Endothelial cell of hepatic sinusoid (primary cell): Measurements from ENCODE around the gene ASAP2.
"Not testable (repeated sequence)": the region's sequence is repeated elsewhere in the genome, so short reads cannot be mapped to it uniquely, and the experiment has no call there.

Experiments
- in situ Hi-C: cut with HindIII; loops from 2 replicates; pipeline ENCODE4 v1.10.0; 2017; ENCODE audit warnings: low sequenced_read_pairs

The ASAP2 gene

DNA sequence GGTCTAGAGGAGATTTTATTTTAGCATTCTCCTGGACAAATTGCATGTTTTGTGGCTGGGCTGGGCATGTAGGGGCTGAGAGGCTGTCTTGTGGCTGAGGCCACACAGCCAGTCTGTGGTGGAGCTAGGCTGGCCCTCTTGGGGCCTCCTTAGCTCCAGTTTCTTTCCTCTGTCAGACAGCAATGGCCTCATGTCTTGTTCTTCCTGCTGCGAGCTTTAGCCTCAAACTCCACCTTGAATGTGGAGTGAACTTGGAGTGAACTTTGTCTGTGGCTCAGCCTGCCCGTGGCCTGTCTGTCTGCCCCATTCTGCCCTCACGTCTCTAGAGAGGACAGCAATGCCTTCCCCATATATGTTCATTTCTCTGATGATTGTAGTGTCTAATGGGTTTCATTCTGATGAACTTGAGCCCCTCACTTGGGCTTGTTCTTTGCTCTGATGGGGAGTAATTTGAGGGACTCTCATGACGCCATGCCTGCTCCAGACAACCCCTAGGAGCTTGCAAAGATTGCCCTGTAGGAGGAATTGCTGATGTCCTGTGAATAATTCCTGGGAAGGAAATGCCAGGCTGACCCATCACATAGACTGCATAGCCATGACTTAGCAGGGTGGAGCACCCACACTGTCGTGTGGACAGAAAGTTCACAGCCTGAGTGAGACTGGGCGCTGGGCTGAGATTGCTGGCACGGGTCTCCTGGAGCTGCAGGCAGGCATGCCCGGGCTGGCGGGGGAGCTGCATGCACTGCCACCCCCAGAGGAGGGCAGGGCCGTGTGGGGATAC is 42.6 kb downstream of the ASAP2 start:
- in situ Hi-C loops, result no loop called here

DNA sequence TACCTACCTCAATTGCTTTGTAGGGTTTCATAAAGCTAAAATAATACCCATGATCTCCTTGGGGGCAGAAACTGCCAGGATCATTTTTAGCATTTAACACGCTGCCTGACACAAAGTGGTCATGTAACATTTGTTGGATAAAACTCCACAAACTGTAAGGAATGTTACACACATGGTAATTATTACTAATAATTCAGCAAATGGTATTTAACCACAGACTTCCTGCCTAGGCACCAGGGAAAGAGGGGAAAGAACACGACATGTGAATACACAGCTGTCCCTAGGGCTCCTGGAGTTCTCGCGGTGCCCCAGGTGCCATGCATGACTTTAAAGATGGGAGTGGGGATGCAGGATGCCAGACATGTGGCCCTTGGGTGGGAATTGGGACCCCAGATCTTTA is 43.5 kb downstream of the ASAP2 start:
- in situ Hi-C loops, result no loop called here

DNA sequence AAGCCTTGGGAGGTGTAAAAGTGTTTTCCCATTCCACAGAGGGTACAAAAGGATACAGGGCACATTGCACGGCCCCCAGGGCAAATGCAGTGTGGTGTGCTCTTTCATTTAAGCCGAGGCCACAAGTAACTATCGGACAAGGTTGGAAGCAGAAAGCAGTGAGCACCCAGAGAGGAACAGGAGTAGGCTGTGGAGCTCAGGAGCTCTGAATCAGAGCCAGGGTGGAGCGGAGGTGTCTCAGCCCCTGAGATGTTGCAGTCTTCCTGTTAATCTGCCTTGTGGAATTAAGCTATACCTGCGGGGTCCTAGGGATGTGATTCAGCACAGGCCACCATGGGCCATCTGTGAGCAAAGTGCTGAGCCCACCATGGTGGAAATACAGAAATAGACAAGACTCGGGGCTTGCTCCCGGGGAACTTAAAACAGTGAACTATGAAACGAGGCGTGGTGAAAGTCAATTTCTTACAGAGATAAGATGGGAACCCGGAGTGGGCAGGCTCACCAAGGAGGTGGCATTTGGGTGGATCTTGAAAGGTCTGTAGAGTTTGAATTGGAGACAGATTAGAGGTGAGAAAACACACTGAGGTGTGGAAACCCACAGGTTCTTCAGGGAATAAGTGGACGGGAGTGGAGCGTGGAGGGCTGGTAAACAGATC is 44.0 kb downstream of the ASAP2 start:
- in situ Hi-C loops, result no loop called here

DNA sequence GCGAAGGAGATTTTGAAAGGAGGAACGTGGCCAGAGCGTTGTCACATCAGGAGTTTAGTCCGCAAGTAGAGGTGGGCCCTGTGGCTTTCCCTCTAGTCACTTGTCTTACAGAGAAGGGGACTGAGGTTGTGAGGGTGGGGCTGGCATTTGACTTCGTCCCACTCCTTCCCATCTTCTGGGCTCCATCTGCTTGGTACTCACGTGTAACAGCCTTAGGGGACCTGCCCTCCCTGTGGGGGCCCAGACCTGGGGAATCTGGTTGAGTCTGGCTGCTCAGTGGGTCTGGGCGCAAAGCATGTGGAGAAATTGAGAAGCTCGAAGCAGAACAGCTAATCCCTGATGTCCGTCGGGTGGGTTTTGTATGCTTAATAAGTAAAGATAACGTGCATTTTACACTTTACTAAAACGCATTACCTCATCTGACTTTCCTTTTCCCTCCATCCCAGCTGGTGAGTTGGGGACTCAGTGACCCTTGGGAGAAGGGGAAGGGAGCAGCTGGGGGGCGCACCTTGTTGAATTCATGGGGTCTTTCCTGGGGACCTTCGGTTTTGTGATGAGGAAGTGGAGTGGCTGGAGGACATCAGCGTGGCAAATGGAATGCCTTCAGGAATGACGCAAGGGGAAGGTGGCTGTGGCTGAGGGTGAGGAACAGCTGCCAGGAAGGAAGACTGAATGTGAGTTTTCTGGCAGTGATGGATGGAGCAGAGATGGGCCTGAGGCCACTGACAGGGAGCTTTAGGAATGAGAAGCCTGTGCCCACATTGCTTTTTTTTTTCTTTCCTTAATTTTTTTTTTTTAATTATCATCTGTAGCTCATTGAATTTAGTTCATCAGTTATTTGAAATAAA is 44.8 kb downstream of the ASAP2 start:
- in situ Hi-C loops, result no loop called here

DNA sequence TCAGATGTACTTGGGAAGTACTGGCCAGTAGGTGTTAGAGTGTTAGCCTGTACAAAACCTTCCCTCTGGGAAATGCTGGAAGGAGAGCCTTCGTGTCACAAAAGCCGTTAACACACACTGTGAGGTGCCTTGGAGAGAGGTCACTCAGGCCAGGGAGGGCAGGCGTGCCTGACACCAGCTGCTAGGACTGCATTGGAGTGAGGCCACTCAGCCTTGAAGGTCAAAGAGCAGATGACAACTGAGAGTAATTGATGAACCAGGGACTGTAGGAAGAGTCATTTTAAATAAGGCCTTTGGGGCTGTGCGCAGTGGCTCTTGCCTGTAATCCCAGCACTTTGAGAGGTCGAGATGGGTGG is 45.4 kb downstream of the ASAP2 start:
- in situ Hi-C loops, result no loop called here

- in situ Hi-C loops, result no loop called here
Observed at GRCh38 chr2:9255416-9255815, 48.8 kb downstream of the ASAP2 start.

- in situ Hi-C loops, result no loop called here
Observed at GRCh38 chr2:9256147-9256546, 49.5 kb downstream of the ASAP2 start.

DNA sequence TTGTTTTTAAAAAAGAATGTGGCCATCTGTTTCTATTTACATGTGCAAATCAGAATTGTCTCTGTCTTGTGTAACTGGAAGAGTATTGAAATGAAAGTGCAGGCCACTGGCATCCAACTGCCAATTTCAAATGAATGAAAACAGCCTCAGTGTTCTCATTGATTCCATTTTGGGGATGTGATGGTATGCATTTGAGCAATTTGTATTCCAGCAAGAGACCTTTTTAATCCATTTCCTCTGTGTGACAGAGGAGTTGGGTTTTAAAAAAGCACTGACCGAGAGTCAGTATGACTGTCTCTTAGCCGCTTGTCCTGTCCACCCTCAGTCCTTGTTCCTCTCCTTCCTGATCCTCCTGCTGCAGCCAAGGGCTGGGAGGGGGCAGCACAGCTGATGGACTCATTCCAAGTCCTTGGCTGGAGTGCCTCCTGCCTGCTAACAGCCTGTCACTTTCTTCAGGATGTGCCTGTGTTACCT is 50.0 kb downstream of the ASAP2 start:
- in situ Hi-C loops, result no loop called here

DNA sequence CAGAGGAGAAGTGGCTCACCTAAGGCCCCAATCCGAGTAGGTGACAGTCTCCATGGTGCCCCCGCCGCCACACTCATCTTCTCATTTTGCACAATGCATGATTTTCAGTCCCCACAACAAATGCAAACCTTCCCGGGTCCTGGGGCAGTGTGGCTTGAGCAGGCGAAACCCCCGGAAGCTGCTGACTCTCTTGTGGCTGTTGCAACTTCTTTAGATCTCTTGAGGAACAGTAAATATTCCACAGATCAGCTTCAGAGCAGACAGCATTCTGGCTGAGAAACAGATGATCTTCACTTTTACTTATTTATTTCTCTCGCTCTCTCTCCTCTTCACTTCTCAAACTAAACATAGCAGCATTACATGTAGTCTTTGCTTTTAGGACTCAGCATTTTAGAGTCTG is 51.9 kb downstream of the ASAP2 start:
- in situ Hi-C loops, result no loop called here

DNA sequence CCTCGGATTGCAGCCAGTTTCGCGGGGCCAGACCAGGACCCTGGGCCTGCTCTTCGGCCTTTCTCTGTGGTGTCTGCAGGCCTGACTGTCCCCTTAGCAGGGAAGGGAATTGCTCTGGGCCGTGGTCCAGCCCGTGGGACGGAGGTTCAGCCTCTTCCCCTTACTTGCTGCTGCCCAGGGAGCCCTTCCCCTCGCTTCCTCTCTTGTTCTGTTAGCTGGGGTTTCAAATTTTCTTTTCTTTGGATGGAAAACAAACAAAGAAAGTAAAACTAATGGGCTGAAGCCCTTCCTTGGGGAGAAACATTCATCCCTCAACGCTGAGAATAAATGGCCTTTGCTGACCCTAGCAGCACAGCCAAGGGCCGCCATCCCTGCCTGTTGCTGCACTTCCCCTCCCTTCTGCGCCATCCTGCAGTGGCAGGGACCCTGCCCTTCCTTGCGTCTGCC is 52.4 kb downstream of the ASAP2 start:
- in situ Hi-C loops, result no loop called here

- in situ Hi-C loops, result no loop called here
Observed at GRCh38 chr2:9260464-9260918, 53.9 kb downstream of the ASAP2 start.

GRCh38 chr2:9261231-9261883 is 54.7 kb downstream of the ASAP2 start:
- in situ Hi-C loops, result no loop called here

- in situ Hi-C loops, result no loop called here
Observed at GRCh38 chr2:9262671-9263171, 56.1 kb downstream of the ASAP2 start.

- in situ Hi-C loops, result no loop called here
Observed at GRCh38 chr2:9263428-9263827, 56.8 kb downstream of the ASAP2 start.

DNA sequence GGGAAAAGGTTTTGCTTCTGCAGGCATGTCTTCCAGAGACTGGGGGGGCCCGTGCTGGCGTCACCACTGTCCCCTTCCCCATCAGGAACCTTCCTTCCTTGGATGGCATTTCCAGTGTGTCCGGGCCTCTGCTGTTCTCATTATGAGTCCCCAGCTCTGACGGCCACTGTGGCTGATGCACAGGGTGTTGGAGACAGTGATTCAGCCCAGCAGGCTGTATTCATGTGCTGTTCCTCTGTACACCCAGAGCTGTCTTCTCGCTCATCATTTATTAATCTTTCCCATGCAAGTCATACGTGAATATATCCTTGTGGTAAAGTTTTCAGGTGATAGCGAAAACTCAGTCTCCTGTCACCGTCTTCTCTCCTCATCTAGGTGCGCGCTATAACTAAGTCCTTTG is 57.7 kb downstream of the ASAP2 start:
- in situ Hi-C loops, result no loop called here

DNA sequence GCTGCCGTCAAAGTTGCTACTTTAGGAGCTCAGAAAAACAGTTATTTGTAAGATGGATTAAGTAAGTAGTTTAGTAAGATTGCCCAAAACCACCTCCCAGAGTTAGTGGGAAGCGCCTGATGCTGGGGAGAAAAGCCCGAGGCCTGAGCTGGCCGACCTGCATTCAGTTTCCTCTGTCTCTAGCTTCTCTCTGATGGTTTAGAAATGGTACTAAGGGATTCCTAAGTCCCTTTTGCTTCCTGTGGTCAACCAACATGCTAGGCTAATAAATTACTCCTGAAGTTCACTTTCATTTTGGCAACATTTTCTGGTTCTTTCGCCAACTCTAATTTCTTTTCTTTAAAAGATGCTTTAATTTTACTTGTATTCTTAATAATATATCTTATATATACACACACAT is 60.1 kb downstream of the ASAP2 start:
- in situ Hi-C loops, result no loop called here

- in situ Hi-C loops, result not testable (repeated sequence)
Observed at GRCh38 chr2:9267286-9267685, 60.7 kb downstream of the ASAP2 start.

GRCh38 chr2:9268301-9269080 is 61.9 kb downstream of the ASAP2 start:
- in situ Hi-C loops, result no loop called here

GRCh38 chr2:9269295-9269694 is 62.7 kb downstream of the ASAP2 start:
- in situ Hi-C loops, result no loop called here
